HG03354 (cell line): ENCODE data around the gene RNF5.
A peak's percentile ranks its signal among the peaks of the same experiment; 100 is the strongest.
"Not testable (repeated sequence)": the region's sequence is repeated elsewhere in the genome, so short reads cannot be mapped to it uniquely, and the experiment has no call there.

Source experiments
- ATAC-seq: cut with Tn5 transposase; IDR thresholded peaks from one replicate; pipeline ENCODE4 v1.9.1; 2021; ENCODE audit warnings: mild to moderate bottlenecking; ENCODE audit not compliant: unreplicated experiment, poor library complexity, severe bottlenecking

RNF5 gene

DNA sequence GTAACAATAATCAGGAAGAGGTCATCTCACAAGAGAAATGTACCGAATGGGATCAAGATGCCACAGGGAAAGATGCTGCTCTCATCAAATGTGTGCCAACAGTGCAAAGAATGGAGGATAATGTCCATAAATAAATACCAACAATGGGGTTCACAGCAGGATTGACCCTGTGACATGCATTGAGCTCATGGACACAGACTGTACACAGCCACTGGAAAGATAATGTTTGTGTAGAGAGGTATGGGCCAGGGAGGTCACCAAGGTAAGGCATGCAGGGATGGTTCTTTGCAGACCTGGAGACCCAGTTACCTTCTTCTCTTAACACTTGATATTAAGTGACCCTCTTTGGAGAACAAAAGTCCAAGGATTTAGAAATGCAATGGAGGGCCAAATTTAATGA lies 3.8 kb upstream of the RNF5 start:
- ATAC-seq: no peak

DNA sequence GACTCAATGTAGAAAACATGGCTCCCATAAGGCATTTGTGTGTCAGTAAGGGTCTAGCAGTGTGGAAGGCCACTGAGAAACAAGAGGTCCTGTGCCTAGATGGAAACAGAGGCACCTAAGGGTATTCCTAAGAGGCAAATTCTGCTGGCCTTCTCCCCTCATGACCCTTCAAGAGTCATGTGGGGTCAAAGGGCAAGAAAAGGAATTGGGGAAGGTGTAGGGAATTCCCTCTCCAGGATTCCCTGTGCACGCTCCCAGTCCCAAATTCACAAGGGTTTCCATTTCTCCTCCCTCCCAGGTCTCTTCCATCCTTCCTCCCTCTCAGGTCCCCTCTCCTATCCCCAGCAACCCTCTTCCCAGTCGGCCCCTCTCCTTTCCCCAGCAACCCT lies 2.9 kb upstream of the RNF5 start:
- no peak for ATAC-seq

DNA sequence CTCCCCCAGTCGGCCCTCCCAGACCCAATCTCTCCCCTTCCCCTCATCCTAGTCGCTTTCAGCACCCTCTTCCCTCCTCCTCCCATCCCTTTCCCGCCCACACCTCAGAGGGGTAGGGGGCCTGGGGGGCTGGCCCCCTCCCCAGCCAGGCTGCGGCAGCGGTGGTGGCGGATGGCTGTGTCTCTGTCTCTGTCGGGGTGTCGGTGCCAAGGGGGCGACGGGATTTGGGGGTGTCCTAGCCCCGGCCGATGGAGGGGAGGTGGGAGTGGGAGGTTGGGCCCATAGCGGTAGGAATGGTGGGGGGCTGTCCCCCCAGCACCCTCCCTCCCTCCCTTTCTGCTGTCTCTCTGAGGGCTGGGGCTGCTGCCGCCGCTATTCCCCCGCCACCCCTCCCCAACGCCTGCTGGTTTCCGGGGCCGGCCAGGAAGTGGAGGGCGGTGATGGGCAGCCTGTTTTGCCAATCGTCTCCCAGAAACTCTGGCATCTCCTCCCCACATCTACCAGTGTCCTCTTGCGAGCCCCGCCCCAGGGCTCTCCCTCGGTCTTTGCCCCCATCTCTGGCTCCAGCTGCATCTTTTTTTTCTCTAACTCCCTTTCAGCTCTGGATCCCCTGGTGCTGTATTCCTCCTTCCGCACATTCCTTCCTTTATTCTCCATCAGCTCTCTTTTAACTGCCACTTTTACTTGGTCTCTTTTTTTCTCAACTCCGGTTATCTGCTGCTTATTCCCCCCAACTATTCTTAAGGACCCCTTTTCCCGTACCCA lies 2.3 kb upstream of the RNF5 start, which contains the start of gene AGPAT1:
TSS of gene AGPAT1 (minus strand) at position 374 of the 765 bp plus-strand sequence. CDS start 4,588 bp downstream, outside the sequence.
- ATAC-seq: peak; percentile 47

DNA sequence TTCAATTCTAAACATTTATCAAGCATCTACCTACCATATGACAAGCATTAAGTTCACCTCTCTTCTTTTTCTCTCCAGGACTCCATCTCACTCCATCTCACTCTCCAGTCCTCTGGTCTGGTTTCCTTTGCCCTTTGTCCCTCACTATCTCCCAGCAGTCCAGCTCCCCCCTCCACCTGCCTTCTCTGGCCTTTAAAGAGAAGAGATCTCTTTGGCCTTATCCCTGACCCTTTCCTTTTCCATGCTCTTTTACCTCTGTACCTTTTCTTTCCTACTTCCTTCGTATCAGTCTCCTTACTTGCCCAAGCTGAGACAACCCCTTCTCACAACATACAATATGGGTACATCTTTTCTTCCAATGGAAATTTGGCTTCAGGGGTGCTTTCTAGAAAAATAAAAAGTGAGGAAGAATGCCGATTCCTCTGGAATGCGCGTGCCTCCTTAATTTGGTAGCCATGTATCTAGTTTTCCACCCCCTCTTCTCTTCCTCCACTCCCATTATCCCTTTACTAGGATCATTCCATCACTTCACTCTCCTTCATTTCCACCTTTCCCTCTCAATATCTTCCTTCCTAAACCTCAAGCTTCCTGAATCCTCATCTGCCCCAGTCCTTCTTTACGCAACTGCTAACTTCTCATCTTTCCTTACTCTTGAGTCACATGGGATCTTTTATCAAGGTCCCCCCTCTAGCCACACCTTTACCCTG lies 1.6 kb upstream of the RNF5 start:
- no peak for ATAC-seq

DNA sequence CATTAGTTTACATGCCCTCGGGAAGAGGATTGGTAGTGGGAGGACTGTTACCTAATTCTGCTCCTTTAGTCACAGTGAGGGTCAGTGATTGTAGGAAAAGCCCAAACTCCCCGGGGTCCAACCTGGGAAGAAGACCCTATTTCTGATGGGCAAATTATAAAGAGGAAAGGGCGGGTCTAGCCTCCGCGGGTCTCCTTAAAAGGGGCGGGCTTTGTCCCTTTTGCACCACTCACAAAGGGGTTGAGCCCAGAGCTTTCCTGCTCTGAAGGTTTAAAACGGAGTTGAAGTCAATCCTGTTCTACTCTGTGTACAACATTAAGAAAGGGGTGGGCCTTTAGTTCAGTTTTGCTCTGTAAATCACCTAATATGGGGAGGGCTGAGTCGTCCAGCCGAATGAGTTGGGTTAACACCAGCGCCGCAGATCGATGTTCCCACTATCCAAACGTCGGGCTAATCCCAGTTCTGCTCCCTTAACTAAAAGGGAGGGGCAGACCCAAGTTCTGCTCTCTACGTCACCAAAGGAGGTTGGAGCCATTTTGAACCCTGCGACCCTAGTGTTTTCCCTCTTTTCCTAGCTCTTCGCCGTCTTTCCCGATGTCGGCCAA lies 920 bp upstream of the RNF5 start:
- ATAC-seq: peak; percentile 11

DNA sequence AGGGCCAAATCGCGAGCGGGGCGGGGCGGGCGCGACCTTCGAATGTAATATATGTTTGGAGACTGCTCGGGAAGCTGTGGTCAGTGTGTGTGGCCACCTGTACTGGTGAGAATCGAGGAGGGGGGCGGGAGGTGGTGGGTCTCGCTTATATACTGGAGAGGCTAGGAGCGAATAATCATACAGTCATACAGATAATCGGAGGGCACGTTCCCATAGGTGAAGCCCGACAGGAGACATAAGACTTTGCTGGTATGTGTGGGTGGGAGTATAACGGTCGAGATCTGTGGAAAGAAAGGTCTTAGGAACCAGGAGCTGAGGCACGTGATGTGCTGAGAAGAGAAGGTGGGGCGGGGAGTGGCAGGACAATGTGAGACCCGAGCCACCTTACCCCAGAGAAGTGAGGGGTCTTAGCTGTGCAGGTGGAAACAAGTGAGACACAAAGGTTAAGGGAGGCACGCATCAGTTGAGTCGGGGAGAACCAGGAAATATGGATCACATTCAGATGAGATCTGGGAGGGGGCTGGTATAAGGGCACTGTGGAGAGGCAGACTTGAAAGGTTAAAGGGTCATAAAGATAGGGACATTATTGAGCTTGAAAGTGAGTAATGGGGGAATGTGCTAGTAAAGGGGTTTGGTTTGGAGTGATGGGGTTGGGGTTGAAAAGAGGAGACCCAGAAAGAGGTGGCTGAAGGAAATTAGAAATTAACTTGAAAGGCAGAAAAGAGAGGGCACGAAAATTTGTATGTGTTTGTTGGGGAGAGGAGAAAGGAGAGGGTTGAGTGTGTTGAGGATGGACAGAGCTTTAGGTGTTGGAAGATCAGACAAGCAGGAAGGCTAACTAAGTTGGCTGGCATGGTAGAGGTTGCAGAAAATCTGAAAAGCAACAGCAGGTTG lies 589 bp downstream of the RNF5 start:
- ATAC-seq: no peak

DNA sequence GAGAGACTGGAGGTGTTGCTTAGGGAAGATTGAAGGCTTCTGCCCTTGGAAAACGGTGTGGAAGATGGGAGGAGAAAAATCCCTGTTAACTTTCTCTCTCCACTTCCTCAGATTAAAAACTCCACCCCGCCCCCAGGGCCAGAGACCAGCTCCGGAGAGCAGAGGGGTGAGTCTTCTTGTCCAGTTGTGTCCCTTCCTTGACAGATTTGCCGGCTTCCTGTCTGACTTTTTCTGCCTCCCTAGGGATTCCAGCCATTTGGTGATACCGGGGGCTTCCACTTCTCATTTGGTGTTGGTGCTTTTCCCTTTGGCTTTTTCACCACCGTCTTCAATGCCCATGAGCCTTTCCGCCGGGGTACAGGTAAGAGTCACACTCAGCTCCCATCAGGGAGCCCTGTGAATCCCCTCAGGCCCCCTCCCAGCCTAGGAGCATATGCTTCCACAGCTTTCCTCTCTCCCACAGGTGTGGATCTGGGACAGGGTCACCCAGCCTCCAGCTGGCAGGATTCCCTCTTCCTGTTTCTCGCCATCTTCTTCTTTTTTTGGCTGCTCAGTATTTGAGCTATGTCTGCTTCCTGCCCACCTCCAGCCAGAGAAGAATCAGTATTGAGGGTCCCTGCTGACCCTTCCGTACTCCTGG lies 1.7 kb downstream of the RNF5 start:
- ATAC-seq: no peak

DNA sequence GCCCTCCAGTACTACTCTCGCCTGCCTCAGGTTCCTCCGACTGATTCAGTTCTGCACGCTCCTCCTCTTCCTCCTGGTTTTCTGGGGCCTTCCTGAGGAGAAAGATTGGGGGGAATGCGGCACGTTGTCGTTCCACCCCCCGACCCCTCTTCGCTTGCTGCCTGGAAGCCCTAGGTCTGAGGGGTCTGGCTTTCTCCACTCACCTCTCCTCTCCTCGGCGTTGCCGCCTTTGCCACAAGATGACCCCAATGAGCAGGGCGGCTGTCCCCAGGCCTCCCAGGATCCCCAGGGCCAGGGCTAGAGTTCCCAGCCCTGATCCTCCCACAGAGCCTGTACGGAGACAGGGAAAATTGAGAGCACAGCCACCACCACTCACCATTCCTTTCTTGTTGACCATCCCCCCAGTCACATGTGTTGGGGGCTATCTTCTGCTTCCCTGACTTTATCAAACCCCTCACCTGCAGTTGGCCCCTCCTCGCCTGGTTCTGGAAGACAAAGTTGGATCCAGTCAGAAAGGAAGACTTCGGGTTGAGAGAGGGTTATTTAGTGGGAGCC lies 3.0 kb downstream of the RNF5 start:
- no peak for ATAC-seq

DNA sequence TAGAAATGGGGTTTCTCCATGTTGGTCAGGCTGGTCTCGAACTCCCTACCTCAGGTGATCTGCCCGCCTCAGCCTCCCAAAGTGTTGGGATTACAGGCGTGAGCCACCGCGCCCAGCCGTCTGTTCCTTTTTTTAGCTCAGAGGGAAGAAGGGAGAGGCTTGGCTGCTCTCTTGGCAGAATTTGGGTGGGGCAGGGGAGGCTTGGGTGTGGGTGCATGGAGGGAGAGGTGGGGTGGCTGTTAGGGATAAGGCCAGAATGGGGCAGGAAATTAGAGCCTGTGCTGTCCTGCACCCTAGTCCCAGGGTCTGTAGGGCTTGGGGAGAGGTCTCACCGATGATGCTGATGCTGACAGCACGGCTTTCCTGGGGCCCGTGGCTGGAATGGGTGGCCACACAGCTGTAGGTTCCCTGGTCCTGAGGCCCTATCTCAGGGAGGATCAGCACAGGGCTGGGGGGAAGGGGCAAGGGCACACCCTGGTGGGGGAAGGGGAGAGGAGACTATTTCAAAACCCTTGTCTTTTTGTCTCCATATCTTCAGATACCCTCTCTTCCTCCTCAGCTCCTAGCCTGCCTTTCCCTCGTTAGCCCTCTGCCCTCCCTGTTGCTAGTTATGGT lies 3.8 kb downstream of the RNF5 start:
- ATAC-seq: no peak

DNA sequence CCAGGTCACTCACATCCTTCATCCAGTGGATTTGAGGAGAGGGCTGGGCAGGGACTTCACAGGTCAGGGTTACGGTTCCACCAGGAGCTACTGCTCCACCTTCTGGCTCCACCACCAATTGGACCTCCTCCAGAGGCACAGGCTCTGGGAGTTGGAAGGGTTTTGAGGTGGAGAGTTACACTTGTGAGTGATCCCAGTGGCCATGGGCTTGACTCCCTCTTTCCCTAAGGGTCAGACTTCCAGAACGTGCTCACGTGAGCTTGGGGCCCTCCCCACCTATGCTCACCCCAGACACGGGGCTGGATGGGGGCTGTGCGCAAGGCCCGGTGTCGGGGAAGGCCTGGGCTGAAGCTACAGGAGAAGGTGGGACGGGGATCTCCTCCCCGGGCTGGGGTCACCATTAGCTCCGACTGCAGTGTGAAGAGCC lies 4.4 kb downstream of the RNF5 start:
- ATAC-seq: no peak

DNA sequence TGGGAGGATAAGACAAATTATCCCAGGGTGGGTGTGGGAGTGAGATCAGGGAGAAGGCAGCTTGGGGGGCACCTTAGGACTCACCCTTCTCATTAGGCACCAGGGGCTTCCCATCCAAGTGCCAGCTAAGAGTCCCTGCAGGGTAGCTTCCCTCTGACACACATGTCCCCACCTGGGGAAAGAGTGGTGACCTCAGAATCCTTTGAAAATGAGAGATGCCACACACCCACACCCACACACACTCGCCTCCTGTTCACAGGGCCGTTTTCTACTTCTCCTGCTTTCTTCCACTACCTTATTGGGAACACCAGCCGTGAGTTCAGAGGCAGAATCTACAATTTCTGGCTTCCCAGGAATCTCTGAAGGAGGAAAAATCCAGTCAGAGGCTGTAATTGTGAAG lies 4.8 kb downstream of the RNF5 start:
- ATAC-seq: no peak

DNA sequence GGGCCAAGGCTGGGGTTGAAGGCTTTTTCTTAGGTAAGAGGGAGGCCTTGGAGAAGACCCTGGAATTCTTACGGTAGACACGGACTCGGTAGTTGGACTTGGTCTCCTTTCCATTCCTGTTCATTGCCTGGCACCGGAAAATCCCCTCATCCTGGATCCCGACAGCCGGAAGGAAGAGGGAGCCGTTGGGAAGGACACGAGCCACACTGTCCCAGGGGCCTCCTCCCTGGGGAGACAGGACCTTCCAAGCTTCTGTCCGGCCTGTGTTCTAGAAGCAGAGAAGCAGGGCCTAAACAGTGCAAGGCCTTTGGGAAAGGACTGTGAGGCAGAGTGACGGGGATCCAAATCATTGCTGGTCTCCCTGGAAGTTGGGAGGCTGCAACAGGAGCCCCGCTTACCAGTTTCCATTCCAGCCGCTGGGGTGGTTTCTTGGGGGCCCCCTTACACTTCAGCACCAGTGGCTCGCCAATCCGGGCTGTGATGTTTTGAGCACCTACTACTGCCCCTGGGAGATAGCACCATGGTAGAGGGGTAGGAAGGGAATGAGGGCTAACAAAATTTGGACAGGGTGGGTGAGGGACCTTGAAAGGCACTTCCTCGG lies 5.4 kb downstream of the RNF5 start:
- ATAC-seq: no peak

DNA sequence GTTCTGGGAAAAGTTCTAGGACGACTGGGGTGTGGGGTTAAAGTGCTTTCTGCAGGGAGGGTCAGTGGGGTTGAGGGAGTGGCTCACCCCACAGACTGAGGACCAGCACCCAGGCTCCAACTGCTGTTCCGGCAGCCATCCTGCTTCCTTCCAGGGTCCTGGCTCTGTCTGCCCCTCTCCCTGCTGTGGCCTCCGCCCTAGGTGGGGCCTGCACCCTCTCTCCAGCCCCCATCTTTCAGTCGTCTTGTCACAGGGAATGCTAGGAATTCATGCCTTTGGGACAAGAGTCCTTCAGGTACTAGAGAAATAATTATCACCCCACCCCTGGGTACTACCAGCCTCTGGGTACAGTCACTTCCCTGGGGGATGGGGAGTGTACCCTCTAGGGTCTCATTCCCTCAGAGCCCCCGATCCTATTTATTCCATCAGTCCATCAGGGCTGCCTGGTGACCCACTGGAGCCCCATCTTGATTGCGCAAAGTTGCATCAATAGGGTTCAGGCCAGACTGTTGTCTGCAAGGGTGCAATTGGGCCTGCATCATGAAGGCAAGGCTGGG lies 6.0 kb downstream of the RNF5 start, which contains the start of gene AGER:
TSS of gene AGER (minus strand) at position 170 of the 557 bp plus-strand sequence. CDS start at position 139, 31 bp downstream.
- ATAC-seq: no peak

DNA sequence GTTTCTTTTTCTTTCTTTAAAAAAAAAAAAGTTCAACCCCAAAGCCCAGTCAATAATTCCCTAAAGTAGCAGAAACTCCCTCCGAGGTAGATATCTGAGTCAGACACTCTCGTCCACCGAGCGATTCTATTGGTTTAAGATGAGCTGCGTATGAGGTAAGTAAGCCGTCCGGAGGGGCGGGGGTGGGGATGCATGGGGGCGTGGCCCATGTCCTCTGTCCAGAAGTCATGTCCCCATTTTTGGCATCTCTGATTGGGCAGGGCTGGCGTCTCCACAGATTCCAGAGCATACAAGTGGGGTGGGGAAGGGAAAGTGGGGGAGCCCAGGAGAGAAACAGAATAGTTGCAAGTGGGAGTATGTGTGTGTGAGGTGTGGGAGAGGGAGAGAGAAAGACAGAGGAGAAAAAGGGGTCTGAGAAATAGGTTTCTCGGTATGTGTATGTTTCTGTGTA lies 7.5 kb downstream of the RNF5 start:
- ATAC-seq: not testable (repeated sequence)

DNA sequence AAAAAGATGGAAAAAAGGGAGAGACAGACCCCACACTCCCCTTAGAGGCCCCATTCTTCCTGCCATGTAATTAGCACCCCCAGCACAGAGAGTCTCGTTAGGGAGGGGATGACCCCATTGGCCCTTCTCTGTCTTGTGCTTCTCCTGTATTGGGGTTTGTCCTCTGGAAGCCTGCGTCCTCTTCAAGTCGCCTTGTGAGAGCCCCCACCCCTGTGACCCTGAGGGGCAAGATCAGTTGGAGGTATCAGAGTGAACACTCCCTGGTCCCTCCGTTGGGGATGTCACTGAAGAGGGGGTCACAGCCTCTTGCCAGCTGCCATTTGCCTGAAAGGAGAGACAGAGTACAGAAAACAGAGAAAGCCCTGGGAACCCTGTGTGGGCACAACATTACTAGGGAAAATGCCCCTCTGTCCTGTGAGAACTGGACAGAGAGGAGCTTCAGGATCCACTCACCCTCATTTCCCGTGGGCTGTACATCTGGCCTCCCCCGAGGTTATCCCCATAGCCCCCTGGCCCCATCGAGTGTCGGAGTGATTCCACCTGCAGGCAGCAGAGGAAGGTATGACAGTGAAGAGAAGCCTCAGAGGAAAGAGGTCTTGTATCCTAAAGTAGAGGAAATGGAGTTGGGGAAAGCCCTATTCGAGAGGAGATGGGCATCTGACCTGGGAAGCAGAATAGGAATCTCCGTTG lies 8.1 kb downstream of the RNF5 start:
- ATAC-seq: not testable (repeated sequence)

DNA sequence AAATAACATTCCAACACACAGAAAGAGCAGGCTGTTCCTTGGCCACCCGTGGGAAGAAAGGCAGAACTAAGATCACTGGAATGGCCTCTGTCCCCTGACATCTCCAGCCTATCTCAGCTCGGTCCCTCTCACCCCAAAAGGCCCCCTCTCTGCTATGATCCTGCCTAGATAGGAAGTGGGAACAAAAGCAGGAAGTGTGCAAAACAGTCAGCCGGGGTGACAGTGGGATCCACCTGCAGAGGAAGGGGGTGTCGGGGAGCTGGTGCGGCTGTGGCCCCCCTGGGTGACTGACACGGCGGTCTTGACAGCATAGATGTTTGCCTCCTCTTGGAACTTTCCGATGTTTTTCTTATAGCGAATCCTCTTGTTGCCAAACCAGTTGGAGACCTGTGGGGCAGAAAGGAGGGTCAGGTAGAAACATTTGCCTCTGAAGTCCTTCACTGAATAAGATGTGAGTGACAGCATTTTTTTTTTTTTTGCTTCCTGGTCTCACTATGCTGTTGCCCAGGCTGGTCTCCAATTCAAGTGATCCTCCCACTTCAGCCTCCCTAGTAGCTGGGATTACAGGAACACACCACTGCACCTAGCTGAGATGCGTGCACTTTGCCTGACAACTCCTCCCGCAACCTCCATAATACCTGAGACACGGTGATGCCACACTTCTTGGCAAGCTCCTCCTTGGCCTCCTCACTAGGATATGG lies 9.0 kb downstream of the RNF5 start:
- ATAC-seq: no peak
